Vagina (tissue), 2 donors: ENCODE results near the gene CLN6. TPM values are rescaled to one million over a fixed set of nuclear protein-coding genes. Genes with fewer than 3 reads are reported as not detected.
"Not testable (repeated sequence)": the region's sequence is repeated elsewhere in the genome, so short reads cannot be mapped to it uniquely, and the experiment has no call there.

Source experiments
- DNase-seq, 2 donors: peaks; one replicate each; pipeline ENCODE4 v3.0.0-alpha.2; 2017; ENCODE audit errors: extremely low spot score in 2 of 2
- H3K27ac ChIP-seq: fragments of 200-600 bp; sonication (generic); one replicate; pipeline ENCODE4 v1.5.1; 2019
- H3K27me3 ChIP-seq: fragments of 200-600 bp; sonication (generic); one replicate; pipeline ENCODE4 v1.5.1; 2019
- H3K36me3 ChIP-seq, 2 donors: fragments of 200-600 bp; sonication (generic); one replicate each; pipeline ENCODE4 v1.5.1; 2017 to 2019
- H3K4me1 ChIP-seq: fragments of 200-600 bp; sonication (generic); one replicate; pipeline ENCODE4 v1.5.1; 2019
- H3K4me3 ChIP-seq, 2 donors: fragments of 200-600 bp; sonication (generic); 1 replicate in 1 of 2; 2 replicates in 1 of 2; pipeline ENCODE4 v1.5.1; 2016 to 2019
- H3K9me3 ChIP-seq: fragments of 200-600 bp; sonication (generic); one replicate; pipeline ENCODE4 v1.5.1; 2019
- CTCF ChIP-seq, 3 experiments: fragments of 450-650 bp in 2 of 3; fragments of 200-600 bp in 1 of 3; sonication (generic) in 1 of 3; IDR thresholded peaks; one replicate each; pipeline ENCODE4 v1.5.1; 2017 to 2019; ENCODE audit warnings: antibody characterized with exemption in 3 of 3, mild to moderate bottlenecking in 2 of 3, moderate library complexity in 2 of 3
- POLR2A ChIP-seq, 2 donors: fragments of 450-650 bp; IDR thresholded peaks; one replicate each; pipeline ENCODE4 v1.6.1; 2017; ENCODE audit warnings: antibody characterized with exemption in 2 of 2, mild to moderate bottlenecking in 2 of 2, moderate library complexity in 2 of 2
- POLR2AphosphoS5 ChIP-seq, 2 donors: sonication (generic); formaldehyde crosslinking; IDR thresholded peaks; one replicate each; pipeline ENCODE4 v1.9.0; 2017; ENCODE audit warnings: antibody characterized with exemption in 2 of 2, mild to moderate bottlenecking in 2 of 2, low read depth in 1 of 2; ENCODE audit not compliant: insufficient read depth in 1 of 2
- intact Hi-C: fragments of 100-400 bp; cut with DNase I; formaldehyde crosslinking; loops from one replicate; pipeline ENCODE4 v1.15.1; 2023
- total RNA-seq: library from RNA; depleted of rRNA; stranded (reverse); fragments of >200 nt; gene quantifications from one replicate; pipeline ENCODE4 v1.2.3, GENCODE V29; 2016

Gene CLN6
- total RNA-seq, 1 donor from 2014 or later, result 23.3 TPM

DNA sequence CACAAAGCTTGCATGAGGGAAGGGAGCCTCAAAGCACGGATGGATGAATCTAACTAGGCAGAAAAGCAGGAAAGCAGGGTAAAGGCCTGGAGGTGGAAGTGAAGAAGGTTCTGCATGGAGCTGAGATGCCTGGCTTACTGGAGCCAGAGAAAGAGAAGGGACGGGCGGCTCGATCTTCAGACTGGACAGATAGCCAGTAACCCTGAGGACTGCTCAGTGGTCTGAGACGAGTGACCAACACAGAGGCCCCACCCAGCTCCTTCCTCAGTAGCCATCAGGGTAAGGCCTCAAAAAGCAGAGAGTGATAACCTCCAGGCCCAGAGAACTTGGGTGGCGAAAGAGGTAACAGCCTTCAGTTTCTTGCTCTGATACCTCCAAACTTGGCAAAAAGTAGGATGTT, 6.4 kb downstream of the CLN6 start:
- no peak overlapping the region for H3K27ac ChIP-seq
- TF ChIP-seq CTCF (IDR thresholded peaks at IDR 0.05) (no peak), POLR2A (IDR thresholded peaks at IDR 0.05) (no peak), POLR2AphosphoS5 (IDR thresholded peaks at IDR 0.05; ENCODE audit: insufficient read depth in 1 of 2, low read depth in 1 of 2) (no peak)
- DNase-seq, result no peak
- intact Hi-C loops, result no loop called here
- no peaks in the 10 kb centered on the region for H3K36me3 ChIP-seq
- H3K27me3 ChIP-seq, result no peaks in the 10 kb centered on the region
- H3K4me3 ChIP-seq, result no peak overlapping the region
- H3K4me1 ChIP-seq, result peaks cover 11% of the 10 kb centered on the region
- H3K9me3 ChIP-seq, result no peaks in the 10 kb centered on the region

- H3K27ac ChIP-seq, H3K4me1 ChIP-seq, H3K27me3 ChIP-seq, DNase-seq, H3K4me3 ChIP-seq, H3K36me3 ChIP-seq, H3K9me3 ChIP-seq, intact Hi-C loops: not testable (repeated sequence)
Observed at GRCh38 chr15:68222432-68222743, 7.1 kb downstream of the CLN6 start.

DNA sequence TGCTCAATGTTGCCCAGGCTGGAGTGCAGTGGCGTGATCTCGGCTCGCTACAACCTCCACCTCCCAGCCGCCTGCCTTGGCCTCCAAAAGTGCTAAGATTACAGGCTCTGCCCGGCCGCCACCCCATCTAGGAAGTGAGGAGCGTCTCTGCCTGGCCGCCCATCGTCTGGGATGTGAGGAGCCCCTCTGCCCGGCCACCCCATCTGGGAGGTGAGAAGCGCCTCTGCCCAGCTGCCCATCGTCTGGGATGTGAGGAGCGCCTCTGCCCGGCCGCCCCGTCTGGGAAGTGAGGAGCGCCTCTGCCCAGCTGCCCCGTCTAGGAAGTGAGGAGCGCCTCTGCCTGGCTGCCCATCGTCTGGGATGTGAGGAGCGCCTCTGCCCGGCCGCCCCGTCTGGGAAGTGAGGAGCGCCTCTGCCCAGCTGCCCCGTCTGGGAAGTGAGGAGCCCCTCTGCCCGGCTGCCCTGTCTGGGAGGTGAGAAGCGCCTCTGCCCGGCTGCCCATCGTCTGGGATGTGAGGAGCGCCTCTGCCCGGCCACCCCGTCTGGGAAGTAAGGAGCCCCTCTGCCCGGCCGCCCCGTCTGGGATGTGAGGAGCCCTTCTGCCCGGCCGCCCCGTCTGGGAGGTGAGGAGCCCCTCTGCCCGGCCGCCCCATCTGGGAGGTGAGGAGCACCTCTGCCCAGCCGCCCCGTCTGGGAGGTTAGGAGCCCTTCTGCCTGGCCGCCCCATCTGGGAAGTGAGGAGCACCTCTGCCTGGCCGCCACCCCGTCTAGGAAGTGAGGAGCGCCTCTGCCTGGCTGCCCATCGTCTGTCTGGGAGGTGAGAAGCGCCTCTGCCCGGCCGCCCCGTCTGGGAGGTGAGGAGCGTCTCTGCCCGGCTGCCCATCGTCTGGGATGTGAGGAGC, 7.7 kb downstream of the CLN6 start:
- intact Hi-C loops, H3K27me3 ChIP-seq, H3K27ac ChIP-seq, DNase-seq, H3K9me3 ChIP-seq, H3K4me3 ChIP-seq, H3K36me3 ChIP-seq, H3K4me1 ChIP-seq: not testable (repeated sequence)

DNA sequence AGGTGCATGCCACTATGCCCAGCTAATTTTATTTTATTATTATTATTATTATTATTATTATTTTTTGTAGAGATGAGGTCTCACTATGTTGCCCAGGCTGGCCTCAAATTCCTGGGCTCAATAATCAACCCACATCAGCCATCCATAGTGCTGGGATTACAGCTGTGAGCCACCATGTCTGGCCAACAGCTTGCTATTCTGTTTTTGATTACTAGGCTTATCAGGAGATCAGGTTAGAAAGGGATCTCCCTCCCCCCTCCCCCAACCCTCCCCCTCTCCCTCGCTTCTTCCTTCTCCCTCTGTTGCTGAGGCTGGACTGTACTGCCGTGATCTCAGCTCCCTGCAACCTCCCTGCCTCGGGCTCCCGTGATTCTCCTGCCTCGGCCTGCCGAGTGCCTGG, 8.6 kb downstream of the CLN6 start:
- TF ChIP-seq POLR2A (IDR thresholded peaks at IDR 0.05) (no peak), POLR2AphosphoS5 (IDR thresholded peaks at IDR 0.05; ENCODE audit: insufficient read depth in 1 of 2, low read depth in 1 of 2) (no peak), CTCF (IDR thresholded peaks at IDR 0.05) (no peak)
- Histone ChIP-seq H3K4me1 (no peaks in the 10 kb centered on the region), H3K9me3 (no peaks in the 10 kb centered on the region), H3K27ac (no peak overlapping the region), H3K4me3 (no peak overlapping the region), H3K36me3 (no peaks in the 10 kb centered on the region), H3K27me3 (no peaks in the 10 kb centered on the region)
- DNase-seq, result peak in 1 of 2 donors; percentile 8
- intact Hi-C loops, result no loop called here

DNA sequence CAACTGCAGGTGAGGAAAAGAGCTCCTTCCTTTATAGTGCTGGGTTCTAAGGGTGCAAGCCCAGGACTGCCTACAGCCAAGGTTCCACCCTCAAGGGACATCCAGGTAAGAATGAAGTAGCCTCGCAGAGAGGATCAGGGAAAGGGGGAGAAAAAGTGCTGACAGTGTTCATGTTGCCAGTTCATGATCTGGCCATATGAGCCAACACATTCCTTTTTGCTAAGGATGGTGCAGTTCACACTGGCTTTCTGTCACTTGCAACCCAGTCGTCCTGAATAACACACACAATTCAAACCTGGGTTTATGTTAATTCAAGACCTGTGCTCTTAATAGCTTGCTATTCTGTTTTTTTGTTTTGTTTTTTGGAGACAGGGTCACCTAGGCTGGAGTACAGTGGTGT, 9.0 kb downstream of the CLN6 start:
- Histone ChIP-seq H3K4me3 (no peak overlapping the region), H3K27ac (no peak overlapping the region), H3K9me3 (no peaks in the 10 kb centered on the region), H3K4me1 (no peaks in the 10 kb centered on the region), H3K36me3 (no peaks in the 10 kb centered on the region), H3K27me3 (no peaks in the 10 kb centered on the region)
- intact Hi-C loops, result no loop called here
- TF ChIP-seq POLR2A (IDR thresholded peaks at IDR 0.05) (no peak), CTCF (IDR thresholded peaks at IDR 0.05) (no peak), POLR2AphosphoS5 (IDR thresholded peaks at IDR 0.05; ENCODE audit: insufficient read depth in 1 of 2, low read depth in 1 of 2) (no peak)
- DNase-seq, result no peak
